GM12875 (cell line): Measurements from ENCODE around the gene TLE1.

Experiments
- H3K4me3 ChIP-seq: one replicate; pipeline ENCODE4 v1.5.1; 2011; ENCODE audit warnings: low read depth, low read length, control low read depth
- CTCF ChIP-seq: IDR thresholded peaks from 2 replicates; pipeline ENCODE4 v1.5.1; 2011; ENCODE audit warnings: low read depth, mild to moderate bottlenecking, control low read depth, inconsistent platforms, low read length, moderate library complexity, borderline replicate concordance; ENCODE audit not compliant: insufficient read depth

The TLE1 gene

DNA sequence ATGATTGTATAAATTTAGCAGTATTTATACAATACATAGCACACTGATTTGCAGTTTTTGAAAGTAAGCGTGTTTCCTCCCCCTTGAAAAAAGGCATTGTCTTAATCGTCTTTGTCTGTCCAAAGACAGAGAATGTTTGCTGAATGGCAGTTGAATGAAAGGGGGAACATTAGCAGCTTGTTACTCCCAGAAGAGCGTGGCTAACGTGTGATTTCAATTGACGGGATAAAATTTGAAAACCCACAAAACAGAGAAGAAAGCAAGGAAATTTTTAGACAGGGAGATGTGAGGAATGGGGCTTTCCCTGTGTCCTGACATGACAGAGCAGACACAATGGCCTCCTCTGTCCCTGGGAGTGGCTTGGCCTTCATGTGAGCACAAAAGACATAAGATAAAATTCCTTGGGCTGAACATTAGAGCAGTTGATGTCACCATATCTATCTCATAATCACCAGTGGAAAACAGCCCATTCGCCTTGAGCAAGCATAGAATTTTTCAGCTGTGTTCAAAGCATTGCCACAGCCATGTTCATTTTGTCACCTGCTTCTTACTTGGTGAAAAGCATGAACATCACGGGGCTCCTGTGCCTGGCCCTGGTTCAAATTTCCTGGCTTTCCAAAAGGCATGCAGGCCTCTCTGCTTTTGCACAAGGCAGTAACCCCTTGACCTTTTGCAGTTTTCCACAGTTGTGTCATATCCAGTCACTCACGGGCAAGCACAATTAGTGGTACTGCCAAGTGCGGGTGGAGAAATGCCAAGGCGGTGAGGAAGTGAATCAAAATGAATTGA is 126.9 kb downstream of the TLE1 start:
- no peak overlapping the region for H3K4me3 ChIP-seq
- TF ChIP-seq CTCF, result no peak

GRCh38 chr9:81560851-81561732 is 128.3 kb downstream of the TLE1 start:
- H3K4me3 ChIP-seq, result no peak overlapping the region
- no peak for TF ChIP-seq CTCF

DNA sequence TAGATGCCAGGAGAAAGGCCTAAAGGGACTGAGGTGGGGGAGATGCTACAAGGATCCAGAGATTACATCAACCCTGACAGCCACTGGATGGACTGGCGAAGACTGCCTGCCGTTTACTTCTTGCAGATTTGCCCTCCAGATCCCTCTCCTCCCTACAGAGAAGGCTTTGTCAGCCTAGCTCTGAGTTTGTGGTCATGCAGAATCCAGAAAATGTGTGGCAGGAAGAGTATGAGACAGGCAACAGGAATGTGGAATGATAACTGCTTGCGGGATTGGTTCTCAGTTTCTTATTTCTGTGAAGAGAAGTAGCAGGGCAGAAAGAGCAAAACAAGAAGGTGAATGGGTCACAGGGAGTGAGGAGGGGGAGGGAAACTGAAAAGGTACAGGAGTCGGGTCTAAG is 129.6 kb downstream of the TLE1 start:
- TF ChIP-seq CTCF, result no peak
- no peak overlapping the region for H3K4me3 ChIP-seq

DNA sequence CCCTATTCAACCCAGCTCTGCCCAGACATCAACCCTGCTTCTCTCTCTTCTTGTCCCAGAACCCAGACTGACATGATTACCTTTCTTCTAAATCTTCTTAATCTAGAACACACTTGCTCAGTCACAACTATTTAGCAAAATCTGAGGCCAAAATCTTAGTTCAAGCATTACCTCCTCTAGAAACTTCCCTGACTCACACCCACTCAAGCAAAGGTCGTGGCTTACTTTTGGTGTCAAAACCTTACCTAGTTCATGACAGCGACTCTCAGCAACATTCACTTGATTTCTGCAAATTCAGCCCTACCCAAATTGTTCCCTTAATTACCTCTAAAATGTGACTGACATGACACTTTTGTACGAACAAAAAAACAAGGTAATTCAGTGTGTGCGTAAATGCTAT is 130.2 kb downstream of the TLE1 start:
- no peak overlapping the region for H3K4me3 ChIP-seq
- TF ChIP-seq CTCF, result no peak

GRCh38 chr9:81558091-81558830 is 131.1 kb downstream of the TLE1 start:
- no peak overlapping the region for H3K4me3 ChIP-seq

More at GRCh38 chr9:81558091-81558830, 131.1 kb downstream of the TLE1 start:
- TF ChIP-seq CTCF, result no peak
